Measurements from ENCODE around the gene EAF2. TPM values are rescaled to one million over a fixed set of nuclear protein-coding genes. Genes with fewer than 3 reads are reported as not detected.
"Not testable (repeated sequence)": the region's sequence is repeated elsewhere in the genome, so short reads cannot be mapped to it uniquely, and the experiment has no call there.

The EAF2 gene
- total and polyA plus RNA-seq, 2 donors (not counting 1 experiment from before 2014, with no cell fraction given), result 31.1 to 161 TPM

DNA sequence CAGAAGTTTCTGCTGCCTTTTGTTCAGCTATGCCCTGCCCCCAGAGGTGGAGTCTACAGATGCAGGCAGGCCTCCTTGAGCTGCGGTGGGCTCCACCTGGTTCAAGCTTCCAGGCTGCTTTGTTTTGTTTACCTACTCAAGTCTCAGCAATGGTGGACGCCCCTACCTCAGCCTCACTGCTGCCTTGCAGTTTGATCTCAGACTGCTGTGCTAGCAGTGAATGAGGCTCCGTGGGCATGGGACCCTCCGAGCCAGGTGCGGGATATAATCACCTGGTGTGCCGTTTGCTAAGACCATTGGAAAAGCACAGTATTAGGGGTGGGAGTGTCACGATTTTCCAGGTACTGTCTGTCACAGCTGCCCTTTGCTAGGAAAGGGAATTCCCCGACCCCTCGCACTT is 28.2 kb downstream of the EAF2 start:
- H3K27ac ChIP-seq (ENCODE audit: low read length in 2 of 2); H3K4me3 Mint-ChIP-seq; H3K4me2 ChIP-seq (replicated peaks; ENCODE audit: low read depth, low read length, poor library complexity, severe bottlenecking); H3K27me3 ChIP-seq (replicated peaks in 1 of 4; ENCODE audit: control extremely low read depth in 1 of 4, control insufficient read depth in 3 of 4, insufficient read depth in 4 of 4, low read length in 3 of 4); H3K4me3 ChIP-seq (ENCODE audit: control extremely low read depth in 1 of 5, extremely low read depth in 1 of 5, insufficient read depth in 1 of 5, low read depth in 2 of 5, low read length in 4 of 5); H3K27ac Mint-ChIP-seq; H3K9me3 ChIP-seq (ENCODE audit: control extremely low read depth in 1 of 3, control insufficient read depth in 2 of 3, insufficient read depth in 1 of 3, low read length in 2 of 3); H3K9ac ChIP-seq (ENCODE audit: low read length); intact Hi-C loops (cut with micrococcal nuclease); H2AFZ ChIP-seq (ENCODE audit: insufficient read depth, low read depth, low read length, poor library complexity, severe bottlenecking); POLR2A ChIA-PET; H3K4me1 ChIP-seq (ENCODE audit: control insufficient read depth in 2 of 2, insufficient read depth in 2 of 2, low read length in 2 of 2); H3K27me3 Mint-ChIP-seq; H3K9me3 Mint-ChIP-seq (ENCODE audit: insufficient read depth); DNase-seq; ATAC-seq (ENCODE audit: low read depth): not testable (repeated sequence)
- H3K4me1 Mint-ChIP-seq, result peaks cover 33% of the 10 kb centered on the region
- 97% methylated on average over 9 of the region's 9 CpGs for WGBS (ENCODE audit: insufficient coverage)
- peaks cover 0 to 42% of the 10 kb centered on the region in 2 experiments for H3K36me3 ChIP-seq (replicated peaks in 1 of 2; ENCODE audit: control extremely low read depth in 1 of 2, control insufficient read depth in 1 of 2, extremely low read depth in 1 of 2, insufficient read depth in 2 of 2, low read length in 1 of 2)
- peaks cover 48% of the 10 kb centered on the region for H3K79me2 ChIP-seq (ENCODE audit: control insufficient read depth, insufficient read depth, low read length)
- peaks cover 21% of the 10 kb centered on the region for H4K20me1 ChIP-seq (ENCODE audit: control insufficient read depth, insufficient read depth, low read length, poor library complexity, severe bottlenecking)
- CTCF ChIA-PET, result interaction anchor here (0.5 kb wide), 1 partner anchor 9 kb away, joined by 3 read pairs; no protein-coding TSS in a partner anchor

DNA sequence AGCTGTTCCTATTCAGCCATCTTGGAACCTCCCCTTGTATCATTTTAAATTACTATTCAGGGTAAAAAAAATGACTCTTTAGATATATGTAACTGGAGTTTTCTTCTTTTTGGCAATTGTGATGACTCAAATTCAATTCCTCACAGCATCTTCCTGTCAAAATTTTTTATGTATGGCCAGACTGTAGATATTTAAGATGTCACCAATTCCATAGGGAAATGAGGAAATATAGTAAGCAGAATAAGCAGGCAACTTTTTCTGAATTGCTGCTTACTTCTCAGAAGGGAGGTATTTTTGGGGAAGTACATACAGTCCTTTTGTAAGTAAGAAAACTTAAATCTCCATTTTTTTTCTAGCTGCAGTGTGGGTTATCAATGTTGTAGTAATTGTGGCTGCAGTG is 28.8 kb downstream of the EAF2 start:
- no peaks in the 10 kb centered on the region for H3K9me3 Mint-ChIP-seq (ENCODE audit: insufficient read depth)
- Histone ChIP-seq H2AFZ (ENCODE audit: insufficient read depth, low read depth, low read length, poor library complexity, severe bottlenecking) (no peak overlapping the region), H3K9me3 (ENCODE audit: control extremely low read depth in 1 of 3, control insufficient read depth in 2 of 3, insufficient read depth in 1 of 3, low read length in 2 of 3) (peaks cover 0 to 8% (median 2%) of the 10 kb centered on the region in 3 donors), H3K36me3 (replicated peaks in 1 of 2; ENCODE audit: control extremely low read depth in 1 of 2, control insufficient read depth in 1 of 2, extremely low read depth in 1 of 2, insufficient read depth in 2 of 2, low read length in 1 of 2) (peaks cover under 1 to 44% of the 10 kb centered on the region in 2 experiments), H3K27ac (ENCODE audit: low read length in 2 of 2) (no peak overlapping the region), H3K4me1 (ENCODE audit: control insufficient read depth in 2 of 2, insufficient read depth in 2 of 2, low read length in 2 of 2) (peaks cover 0 to 2% of the 10 kb centered on the region in 2 donors), H4K20me1 (ENCODE audit: control insufficient read depth, insufficient read depth, low read length, poor library complexity, severe bottlenecking) (peaks cover 21% of the 10 kb centered on the region), H3K4me3 (ENCODE audit: control extremely low read depth in 1 of 5, extremely low read depth in 1 of 5, insufficient read depth in 1 of 5, low read depth in 2 of 5, low read length in 4 of 5) (no peak overlapping the region), H3K4me2 (replicated peaks; ENCODE audit: low read depth, low read length, poor library complexity, severe bottlenecking) (no peak overlapping the region), H3K79me2 (ENCODE audit: control insufficient read depth, insufficient read depth, low read length) (peaks cover 47% of the 10 kb centered on the region), H3K27me3 (replicated peaks in 1 of 4; ENCODE audit: control extremely low read depth in 1 of 4, control insufficient read depth in 3 of 4, insufficient read depth in 4 of 4, low read length in 3 of 4) (no peaks in the 10 kb centered on the region), H3K9ac (ENCODE audit: low read length) (no peak overlapping the region)
- ATAC-seq (ENCODE audit: low read depth) (no peak), DNase-seq (no peak)
- no peak for TF ChIP-seq EZH2 (IDR thresholded peaks at IDR 0.05; ENCODE audit: borderline replicate concordance, insufficient read depth, low read depth, low read length, poor library complexity, severe bottlenecking)
- TF ChIP-seq, protein P1, sequence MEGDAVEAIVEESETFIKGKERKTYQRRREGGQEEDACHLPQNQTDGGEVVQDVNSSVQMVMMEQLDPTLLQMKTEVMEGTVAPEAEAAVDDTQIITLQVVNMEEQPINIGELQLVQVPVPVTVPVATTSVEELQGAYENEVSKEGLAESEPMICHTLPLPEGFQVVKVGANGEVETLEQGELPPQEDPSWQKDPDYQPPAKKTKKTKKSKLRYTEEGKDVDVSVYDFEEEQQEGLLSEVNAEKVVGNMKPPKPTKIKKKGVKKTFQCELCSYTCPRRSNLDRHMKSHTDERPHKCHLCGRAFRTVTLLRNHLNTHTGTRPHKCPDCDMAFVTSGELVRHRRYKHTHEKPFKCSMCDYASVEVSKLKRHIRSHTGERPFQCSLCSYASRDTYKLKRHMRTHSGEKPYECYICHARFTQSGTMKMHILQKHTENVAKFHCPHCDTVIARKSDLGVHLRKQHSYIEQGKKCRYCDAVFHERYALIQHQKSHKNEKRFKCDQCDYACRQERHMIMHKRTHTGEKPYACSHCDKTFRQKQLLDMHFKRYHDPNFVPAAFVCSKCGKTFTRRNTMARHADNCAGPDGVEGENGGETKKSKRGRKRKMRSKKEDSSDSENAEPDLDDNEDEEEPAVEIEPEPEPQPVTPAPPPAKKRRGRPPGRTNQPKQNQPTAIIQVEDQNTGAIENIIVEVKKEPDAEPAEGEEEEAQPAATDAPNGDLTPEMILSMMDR (IDR thresholded peaks at IDR 0.05), result no peak
- no peak overlapping the region for H3K27ac Mint-ChIP-seq
- H3K27me3 Mint-ChIP-seq, result no peaks in the 10 kb centered on the region
- CTCF ChIA-PET, result no interaction called here
- POLR2A ChIA-PET, result no interaction called here
- no peak overlapping the region for H3K4me3 Mint-ChIP-seq
- peaks cover 33% of the 10 kb centered on the region for H3K4me1 Mint-ChIP-seq
- intact Hi-C loops (cut with micrococcal nuclease), result no loop called here

All from B cell (primary cell).